Measurements from ENCODE around the gene TNFRSF17. TPM values are rescaled to one million over a fixed set of nuclear protein-coding genes. Genes with fewer than 3 reads are reported as not detected.

The TNFRSF17 gene
- total and polyA plus RNA-seq, 10 of the 15 experiments (the other 5 are each of a cell fraction or from before 2014, with no cell fraction given), result 106 to 461 (median 179) TPM

DNA sequence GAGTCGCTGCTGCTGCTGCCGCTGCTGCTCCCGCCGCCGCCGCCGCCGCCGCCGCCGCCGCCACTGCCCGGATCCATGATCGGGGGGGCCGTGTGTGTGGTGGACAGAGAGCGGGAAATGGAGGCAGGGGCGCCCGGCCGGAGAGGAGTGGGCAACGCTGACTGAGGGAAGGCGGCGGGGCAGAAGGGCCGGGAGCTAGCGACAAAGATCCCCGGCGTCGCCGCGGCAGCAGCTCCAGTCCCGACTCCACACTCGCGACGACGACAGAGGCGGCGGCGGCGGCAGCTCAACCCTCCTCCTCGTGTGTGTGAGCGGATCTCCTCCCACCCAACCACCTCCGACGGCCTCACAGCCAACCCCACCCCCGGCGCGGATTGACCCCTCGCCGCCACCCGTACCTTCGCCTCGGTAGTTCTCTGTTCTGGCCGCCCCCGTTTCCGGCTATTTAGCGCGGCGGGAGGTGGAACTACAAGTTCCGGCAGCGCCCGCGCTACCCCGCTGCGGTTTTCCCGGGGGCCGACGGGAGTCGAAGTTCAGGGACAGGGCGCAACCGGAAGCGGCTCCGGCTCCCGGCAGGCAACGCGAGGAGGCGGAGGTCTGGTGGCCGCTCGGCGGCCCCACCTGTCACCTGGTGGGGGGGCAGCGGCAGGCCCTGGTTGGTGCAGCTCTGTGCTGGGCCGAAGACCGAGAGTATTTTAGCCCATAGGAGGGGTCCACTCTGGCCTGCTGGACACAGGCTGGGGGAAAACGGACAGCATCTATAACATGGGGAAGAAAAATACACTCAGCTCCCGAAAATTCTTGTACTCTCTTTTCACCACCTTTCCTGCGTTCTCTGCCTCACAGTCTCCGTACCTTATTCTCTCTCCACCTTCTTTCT lies 49.1 kb upstream of the TNFRSF17 start, which contains the start of gene GSPT1 (continued):
- TF ChIP-seq ZNF592 (IDR thresholded peaks at IDR 0.05) (no peak), TAF1 (IDR thresholded peaks at IDR 0.05; ENCODE audit: borderline replicate concordance, low read depth, low read length) (no peak), NR2C2 (IDR thresholded peaks at IDR 0.05; ENCODE audit: borderline replicate concordance, control insufficient read depth, insufficient read length, low read depth) (no peak), ESRRA (IDR thresholded peaks at IDR 0.05; ENCODE audit: low read length) (0 out of 2 replicates have a peak, but pooled peaks have one; percentile 36), MXI1 (IDR thresholded peaks at IDR 0.05; ENCODE audit: low read depth, low read length) (peak; percentile 77), MEF2A (IDR thresholded peaks at IDR 0.05; ENCODE audit: insufficient read depth, low read depth, low read length) (0 out of 2 replicates have a peak, but pooled peaks have one; percentile 65), SMC3 (IDR thresholded peaks at IDR 0.05; ENCODE audit: borderline replicate concordance, low read length) (no peak), REST (IDR thresholded peaks at IDR 0.05; ENCODE audit: low read depth, low read length) (no peak), TCF7 (IDR thresholded peaks at IDR 0.05; ENCODE audit: borderline replicate concordance) (0 out of 2 replicates have a peak, but pooled peaks have one; percentile 29), SREBF1 (IDR thresholded peaks at IDR 0.05; ENCODE audit: low read length) (peak; percentile 94), BHLHE40 (IDR thresholded peaks at IDR 0.05; ENCODE audit: borderline replicate concordance in 1 of 2, low read depth in 2 of 2, low read length in 1 of 2) (peak; percentile 44 to 62; a peak in 2 of 4 replicates), KDM1A (IDR thresholded peaks at IDR 0.05; ENCODE audit: borderline replicate concordance) (no peak), CHD2 (IDR thresholded peaks at IDR 0.05; ENCODE audit: borderline replicate concordance, low read depth, low read length) (peak; percentile 91)
- TF ChIP-seq, protein P1, sequence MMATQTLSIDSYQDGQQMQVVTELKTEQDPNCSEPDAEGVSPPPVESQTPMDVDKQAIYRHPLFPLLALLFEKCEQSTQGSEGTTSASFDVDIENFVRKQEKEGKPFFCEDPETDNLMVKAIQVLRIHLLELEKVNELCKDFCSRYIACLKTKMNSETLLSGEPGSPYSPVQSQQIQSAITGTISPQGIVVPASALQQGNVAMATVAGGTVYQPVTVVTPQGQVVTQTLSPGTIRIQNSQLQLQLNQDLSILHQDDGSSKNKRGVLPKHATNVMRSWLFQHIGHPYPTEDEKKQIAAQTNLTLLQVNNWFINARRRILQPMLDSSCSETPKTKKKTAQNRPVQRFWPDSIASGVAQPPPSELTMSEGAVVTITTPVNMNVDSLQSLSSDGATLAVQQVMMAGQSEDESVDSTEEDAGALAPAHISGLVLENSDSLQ (IDR thresholded peaks at IDR 0.05), result peak; percentile 57; the same call in 1 of the 2 replicates
- TF ChIP-seq, protein P2, sequence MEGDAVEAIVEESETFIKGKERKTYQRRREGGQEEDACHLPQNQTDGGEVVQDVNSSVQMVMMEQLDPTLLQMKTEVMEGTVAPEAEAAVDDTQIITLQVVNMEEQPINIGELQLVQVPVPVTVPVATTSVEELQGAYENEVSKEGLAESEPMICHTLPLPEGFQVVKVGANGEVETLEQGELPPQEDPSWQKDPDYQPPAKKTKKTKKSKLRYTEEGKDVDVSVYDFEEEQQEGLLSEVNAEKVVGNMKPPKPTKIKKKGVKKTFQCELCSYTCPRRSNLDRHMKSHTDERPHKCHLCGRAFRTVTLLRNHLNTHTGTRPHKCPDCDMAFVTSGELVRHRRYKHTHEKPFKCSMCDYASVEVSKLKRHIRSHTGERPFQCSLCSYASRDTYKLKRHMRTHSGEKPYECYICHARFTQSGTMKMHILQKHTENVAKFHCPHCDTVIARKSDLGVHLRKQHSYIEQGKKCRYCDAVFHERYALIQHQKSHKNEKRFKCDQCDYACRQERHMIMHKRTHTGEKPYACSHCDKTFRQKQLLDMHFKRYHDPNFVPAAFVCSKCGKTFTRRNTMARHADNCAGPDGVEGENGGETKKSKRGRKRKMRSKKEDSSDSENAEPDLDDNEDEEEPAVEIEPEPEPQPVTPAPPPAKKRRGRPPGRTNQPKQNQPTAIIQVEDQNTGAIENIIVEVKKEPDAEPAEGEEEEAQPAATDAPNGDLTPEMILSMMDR (IDR thresholded peaks at IDR 0.05 in 2 of 3, conservative IDR thresholded peaks at IDR 0.05 in 1 of 3; ENCODE audit: control insufficient read depth in 2 of 3, extremely low read depth in 1 of 3, insufficient read depth in 1 of 3, low read depth in 3 of 3, low read length in 3 of 3), result 0 out of 6 replicates have a peak, but pooled peaks of 2 of the 3 experiments have one; percentile 16 to 17
